Measurements from ENCODE around the gene PCSK7. TPM values are rescaled to one million over a fixed set of nuclear protein-coding genes. Genes with fewer than 3 reads are reported as not detected.
A peak's percentile ranks its signal among the peaks of the same experiment; 100 is the strongest.

The PCSK7 gene
- total RNA-seq, 1 experiment from 2014 or later = 50.7 TPM

DNA sequence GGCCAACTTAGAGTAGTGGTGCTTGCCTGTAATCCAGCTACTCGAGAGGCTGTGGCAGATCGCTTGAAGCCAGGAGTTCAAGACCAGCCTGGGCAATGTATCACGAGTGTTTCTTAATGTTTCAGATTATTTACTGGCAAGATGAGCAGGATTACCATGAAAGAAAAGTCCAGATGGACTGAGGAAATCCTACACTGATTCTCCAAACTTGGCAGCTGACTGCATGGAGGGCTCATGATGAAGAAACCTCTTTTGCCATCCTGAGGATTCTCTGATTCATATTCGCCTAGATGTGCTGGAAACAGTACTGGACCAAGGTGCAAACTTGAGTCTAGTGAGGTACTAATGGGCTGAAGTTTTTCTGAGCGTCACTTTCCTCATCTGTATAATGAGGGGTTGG, 56.1 kb downstream of the PCSK7 start:
- Histone ChIP-seq H4K91ac (ENCODE audit: insufficient read length, low read depth, low read length) (no peak overlapping the region), H2BK12ac (ENCODE audit: insufficient read length, low read depth, low read length) (no peak overlapping the region), H3K18ac (ENCODE audit: insufficient read length, low read depth, low read length) (no peak overlapping the region), H3K23me2 (ENCODE audit: insufficient read length, low read depth, low read length, poor library complexity, severe bottlenecking) (peaks cover 14% of the 10 kb centered on the region), H2BK5ac (ENCODE audit: insufficient read length, low read length) (no peak overlapping the region), H3K27ac (ENCODE audit: insufficient read length, low read depth, low read length) (no peak overlapping the region), H2AK5ac (ENCODE audit: insufficient read length, low read length) (no peak overlapping the region), H3K23ac (ENCODE audit: insufficient read length, low read depth, low read length) (no peak overlapping the region), H2BK120ac (ENCODE audit: low read depth, low read length, poor library complexity, severe bottlenecking) (no peak overlapping the region), H2BK15ac (ENCODE audit: low read depth, low read length) (no peak overlapping the region), H3K9me3 (ENCODE audit: control insufficient read depth, low read depth, low read length) (no peaks in the 10 kb centered on the region), H3K4me1 (ENCODE audit: insufficient read depth, low read length) (peaks cover 6% of the 10 kb centered on the region; the same call in 1 of the 2 replicates), H4K8ac (replicated peaks; ENCODE audit: insufficient read length, low read depth, low read length) (no peak overlapping the region), H2BK20ac (ENCODE audit: low read depth, low read length, poor library complexity, severe bottlenecking) (no peak overlapping the region), H4K5ac (ENCODE audit: insufficient read length, low read depth, low read length) (no peak overlapping the region), H3K9ac (ENCODE audit: extremely low read depth, insufficient read length, low read length) (peak overlapping the region; percentile 3), H3K4ac (ENCODE audit: low read depth, low read length) (no peak overlapping the region), H3K79me2 (ENCODE audit: insufficient read depth, low read length) (no peaks in the 10 kb centered on the region), H4K20me1 (ENCODE audit: control insufficient read depth, insufficient read depth, insufficient read length) (no peaks in the 10 kb centered on the region), H3K27me3 (ENCODE audit: insufficient read depth, low read length) (no peaks in the 10 kb centered on the region), H3K56ac (ENCODE audit: insufficient read length, low read depth, low read length) (no peak overlapping the region), H2AFZ (ENCODE audit: low read length) (no peak overlapping the region), H3K79me1 (ENCODE audit: insufficient read depth, low read depth, low read length, poor library complexity, severe bottlenecking) (no peaks in the 10 kb centered on the region), H3K4me2 (ENCODE audit: insufficient read depth, insufficient read length, low read length) (no peak overlapping the region), H3K14ac (ENCODE audit: insufficient read depth, low read length) (no peak overlapping the region), H3T11ph (ENCODE audit: low read length) (no peak overlapping the region)
- Mint-ChIP-seq H3K9me3 (no peaks in the 10 kb centered on the region), H3K27ac (0 out of 7 replicates have a peak overlapping the region, but pooled peaks of 1 of the 3 experiments have one; percentile 38), H3K4me3 (no peak overlapping the region), H3K4me1 (peaks cover 32 to 41% of the 10 kb centered on the region in 2 experiments), H3K36me3 (ENCODE audit: insufficient read depth in 1 of 3, low read depth in 3 of 3) (peaks cover 0 to 25% (median 7%) of the 10 kb centered on the region in 3 experiments; a peak in 4 of 7 replicates), H3K27me3 (ENCODE audit: low read depth) (no peaks in the 10 kb centered on the region; the same call in 1 of the 2 replicates)
- TF ChIP-seq CTCF (conservative IDR thresholded peaks at IDR 0.05) = no peak
- WGBS (ENCODE audit: extremely low coverage, insufficient read length, low lambda C conversion rate) = no CpG with 5 or more reads among the region's 5 CpGs
- DNase-seq = no peak
